HG03521 (cell line): Measurements from ENCODE around the gene SFTPD.
A peak's percentile ranks its signal among the peaks of the same experiment; 100 is the strongest.
"Not testable (repeated sequence)": the region's sequence is repeated elsewhere in the genome, so short reads cannot be mapped to it uniquely, and the experiment has no call there.

Source experiments
- ATAC-seq: cut with Tn5 transposase; IDR thresholded peaks from one replicate; pipeline ENCODE4 v1.9.1; 2021; ENCODE audit warnings: mild to moderate bottlenecking, moderate library complexity; ENCODE audit not compliant: unreplicated experiment

SFTPD gene

DNA sequence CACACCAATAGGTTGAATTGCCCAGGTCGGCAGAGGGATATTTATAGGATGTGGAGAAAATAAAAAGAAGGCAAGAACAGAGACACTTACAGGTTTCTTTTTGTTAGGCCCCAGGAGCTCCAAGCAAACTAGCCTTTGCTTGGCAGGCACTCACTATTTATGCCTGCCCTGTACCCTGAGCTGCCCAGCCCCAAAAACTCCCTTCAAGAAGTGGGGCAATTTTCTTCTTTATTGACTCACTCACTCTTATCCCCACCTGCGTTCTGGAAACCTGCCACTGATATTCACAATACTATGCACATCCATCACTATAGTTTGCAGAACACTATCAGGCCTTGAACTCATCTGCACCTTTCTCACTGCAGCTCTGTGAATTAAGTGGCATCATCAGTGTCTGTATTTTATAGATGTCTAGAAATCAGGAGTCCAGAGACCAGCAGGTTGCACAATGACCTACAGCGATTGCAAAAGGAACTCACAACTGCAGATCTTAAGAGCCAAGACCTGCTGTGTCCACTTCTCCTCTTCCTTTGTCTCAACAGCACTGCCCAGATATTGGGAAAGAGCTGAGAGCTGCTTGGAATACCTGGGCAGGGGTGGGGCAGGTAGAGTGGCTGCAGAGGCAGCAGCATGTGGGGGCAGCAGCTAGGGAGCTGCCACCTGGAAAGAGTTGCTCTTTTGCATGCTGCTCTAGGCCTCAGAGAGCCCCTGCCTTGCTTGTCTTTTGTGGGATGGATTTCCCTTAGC lies at the start of gene SFTPD:
Gene SFTPD (minus strand): TSS at position 130 of the 747 bp plus-strand sequence. CDS start 2,446 bp downstream, outside the sequence.
- no peak for ATAC-seq

DNA sequence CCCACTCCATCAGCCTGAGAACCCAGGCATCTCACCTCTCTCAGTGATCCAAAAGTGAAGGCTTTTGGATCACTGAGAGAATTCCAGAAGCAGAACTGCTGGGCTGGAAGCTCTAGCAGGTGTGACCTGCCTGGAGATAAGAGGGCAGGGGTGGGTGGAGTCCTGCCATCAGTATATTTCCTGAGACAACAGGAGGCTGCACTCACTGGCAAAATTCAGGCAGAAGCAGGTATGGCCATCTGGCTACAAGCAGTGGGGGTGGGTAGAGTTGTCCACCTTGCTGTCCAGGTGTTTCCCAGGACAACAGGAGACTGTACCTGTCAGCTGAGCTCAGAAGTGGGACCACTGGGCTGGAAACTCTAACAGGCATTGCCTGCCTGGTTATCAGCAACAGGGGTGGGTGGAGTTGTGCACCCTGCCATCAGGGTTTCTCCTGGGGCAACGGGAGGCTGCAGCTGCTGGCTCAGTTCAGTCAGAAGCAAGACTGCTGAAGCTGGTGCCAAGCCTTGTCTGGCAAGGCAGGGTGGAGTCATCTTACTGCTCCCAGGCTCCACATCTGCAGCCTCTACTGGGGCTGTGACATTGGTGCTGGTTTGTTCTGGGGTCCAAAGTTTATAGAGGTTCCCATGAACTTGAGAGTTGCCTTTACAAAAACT lies 47.2 kb upstream of the SFTPD start:
- ATAC-seq: no peak

DNA sequence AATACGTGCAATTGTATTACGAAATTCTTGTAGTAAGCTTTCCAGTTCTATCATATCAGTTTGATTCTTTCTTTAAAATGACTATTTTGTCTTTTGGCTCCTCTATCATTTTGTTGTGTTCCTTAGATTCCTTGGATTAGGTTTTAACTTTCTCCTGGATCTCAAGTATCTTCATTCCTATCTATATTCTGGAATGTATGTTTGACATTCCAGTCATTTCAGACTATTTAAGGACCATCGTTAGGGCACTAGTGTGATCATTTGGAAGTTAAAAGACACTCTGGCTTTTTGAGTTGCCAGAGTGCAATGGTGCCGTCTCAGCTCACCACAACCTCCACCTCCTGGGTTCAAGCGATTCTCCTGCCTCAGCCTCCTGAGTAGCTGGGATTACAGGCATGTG lies 45.7 kb upstream of the SFTPD start:
- no peak for ATAC-seq

DNA sequence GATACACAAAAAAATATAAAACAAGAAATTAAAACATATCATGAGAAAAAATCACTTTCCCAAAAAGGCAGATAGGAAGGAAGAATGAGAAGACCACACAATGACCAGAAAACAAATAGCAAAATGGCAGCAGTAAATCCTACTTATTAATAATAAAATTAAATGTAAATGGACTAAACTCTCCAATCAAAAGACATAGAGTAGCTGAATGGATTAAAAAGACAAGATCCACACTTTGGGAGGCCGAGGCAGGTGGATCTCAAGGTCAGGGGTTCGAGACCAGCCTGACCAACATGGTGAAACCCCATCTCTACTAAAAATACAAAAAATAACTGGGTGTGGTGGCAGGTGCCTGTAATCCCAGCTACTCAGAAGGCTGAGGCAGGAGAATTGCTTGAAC lies 39.3 kb upstream of the SFTPD start:
- not testable (repeated sequence) for ATAC-seq

DNA sequence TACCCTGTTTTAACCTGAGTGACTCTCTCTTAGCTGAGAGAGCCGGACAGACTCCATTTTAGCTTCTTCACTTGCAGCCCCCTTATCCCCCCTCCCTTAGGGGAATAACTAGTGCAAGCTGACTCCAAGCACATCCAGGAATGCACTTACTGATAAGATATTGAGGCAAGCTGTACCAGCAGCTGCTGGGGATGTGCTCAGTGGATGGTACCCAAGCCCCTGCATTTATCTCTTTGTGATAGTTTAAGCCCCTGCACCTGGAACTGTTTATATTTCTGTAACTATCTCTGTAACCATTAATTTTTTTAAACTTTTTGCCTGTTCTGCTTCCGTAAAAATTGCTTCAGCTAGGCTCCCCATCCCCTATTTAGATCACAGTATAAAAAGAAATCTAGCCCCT lies 37.8 kb upstream of the SFTPD start:
- not testable (repeated sequence) for ATAC-seq

DNA sequence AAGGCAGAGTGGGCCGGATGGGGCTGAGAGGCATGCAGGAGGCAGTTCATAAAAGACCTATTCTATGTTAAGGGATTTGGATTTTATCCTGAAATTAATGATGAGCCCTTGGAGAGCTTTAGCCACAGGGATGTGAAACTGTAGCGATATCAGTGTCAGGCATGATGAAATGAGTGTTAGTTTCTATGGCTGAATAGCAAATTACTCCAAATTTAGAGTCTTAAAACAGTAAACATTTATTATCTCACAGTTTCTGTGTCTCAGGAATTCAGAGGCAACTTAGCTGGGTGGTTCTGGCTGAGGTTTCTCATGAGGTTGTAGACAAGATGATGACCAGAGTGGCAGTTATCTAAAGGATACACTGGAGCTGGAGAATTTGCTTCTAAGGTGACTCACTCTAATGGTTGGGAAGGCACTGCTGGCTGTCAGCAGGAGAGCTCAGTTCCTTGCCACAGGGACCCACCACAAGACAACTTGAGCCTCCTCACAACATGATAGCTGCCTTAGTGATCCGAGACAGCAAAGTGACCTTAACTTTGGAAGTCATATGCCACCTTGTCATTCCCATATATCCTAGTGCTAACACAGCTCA lies 36.7 kb upstream of the SFTPD start:
- no peak for ATAC-seq

DNA sequence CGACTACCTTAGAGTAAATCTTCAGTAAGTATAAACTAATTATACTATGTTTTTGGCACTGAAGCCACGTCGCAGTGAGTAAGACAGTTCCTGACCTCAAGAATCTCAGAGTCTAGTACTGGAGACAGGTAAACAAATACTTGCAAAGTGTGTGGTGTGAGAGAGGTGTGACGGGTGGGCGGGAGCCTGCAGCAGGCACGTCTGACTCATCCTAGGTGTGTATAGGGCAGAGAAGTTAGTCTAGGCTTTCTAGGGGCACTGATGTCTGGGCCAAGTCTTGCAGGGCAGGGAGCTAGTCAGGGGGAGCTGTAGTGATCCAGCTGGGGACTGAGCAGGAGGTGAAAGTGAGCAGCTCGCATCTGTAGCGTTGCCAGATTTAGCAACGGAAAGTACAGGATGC lies 35.9 kb upstream of the SFTPD start:
- ATAC-seq: peak; percentile 76

DNA sequence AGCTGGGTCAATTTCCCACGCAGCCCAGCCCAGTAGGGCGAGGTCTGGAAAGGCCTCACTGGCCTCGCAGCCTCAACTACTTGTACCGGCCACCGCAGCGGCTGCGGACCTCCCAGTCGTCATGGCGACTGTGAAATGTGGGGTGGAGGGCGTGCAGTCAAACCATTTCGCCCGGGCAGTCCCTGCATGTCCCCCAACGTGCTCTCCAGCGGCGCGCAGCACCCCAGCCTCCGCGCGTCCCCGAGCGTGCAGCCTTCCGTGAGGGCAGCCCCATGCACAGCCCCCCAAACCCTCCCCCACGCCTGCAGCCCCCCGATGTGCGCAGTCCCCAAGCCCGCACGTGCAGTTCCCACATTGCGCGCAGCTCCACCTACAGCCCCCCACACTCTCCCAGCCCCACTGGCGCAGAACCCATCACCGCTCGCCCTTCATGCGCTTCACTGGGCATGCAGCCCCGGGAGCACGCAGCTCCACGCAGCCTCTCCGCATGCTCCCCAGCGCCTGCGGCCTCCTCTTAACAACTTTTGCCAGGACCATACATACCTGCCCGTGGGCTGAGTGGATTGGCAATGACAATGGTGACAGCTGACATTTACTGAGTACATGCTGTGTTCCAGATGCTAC lies 34.5 kb upstream of the SFTPD start:
- no peak for ATAC-seq

DNA sequence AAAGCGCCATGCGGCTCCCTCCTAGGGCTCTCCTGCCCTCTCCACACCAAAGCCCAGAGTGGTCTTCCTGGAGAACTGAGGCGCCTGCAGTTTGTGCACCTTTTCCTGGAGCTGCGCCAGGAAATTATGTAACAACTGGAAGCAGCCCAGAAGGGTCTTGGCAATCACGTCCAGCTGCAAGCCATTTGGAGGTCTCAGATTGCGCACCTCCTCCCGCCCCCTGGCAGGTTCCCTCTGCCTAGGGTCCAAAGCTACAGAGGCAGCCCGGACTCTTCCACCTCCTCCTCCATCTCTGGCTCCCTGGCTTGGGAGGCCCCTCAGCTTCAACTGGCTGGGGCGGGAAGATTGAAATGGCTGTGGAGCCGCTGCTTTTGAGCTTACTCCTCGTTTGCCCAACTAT lies 34.0 kb upstream of the SFTPD start:
- no peak for ATAC-seq

DNA sequence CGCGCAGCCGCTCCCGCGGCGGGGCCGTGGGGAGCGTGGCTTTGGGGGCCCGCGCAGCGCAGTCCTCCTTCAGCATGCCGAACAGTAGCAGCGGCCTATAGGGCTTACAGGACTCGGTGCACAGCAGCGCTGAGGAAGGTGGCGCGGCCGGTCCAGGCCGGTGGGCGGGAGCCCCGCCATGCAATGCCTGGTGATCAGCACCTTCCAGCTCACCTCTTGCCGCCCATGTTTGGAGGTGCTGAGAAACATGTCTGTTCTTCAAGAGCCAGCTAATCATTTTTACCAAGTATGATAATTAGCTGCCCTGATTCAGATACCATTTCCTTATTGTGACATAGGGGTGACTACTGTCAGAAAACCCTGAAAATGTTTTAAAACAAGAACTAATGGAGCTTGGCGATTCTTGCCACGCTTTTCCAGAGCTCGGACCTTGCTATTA lies 33.5 kb upstream of the SFTPD start:
- no peak for ATAC-seq

DNA sequence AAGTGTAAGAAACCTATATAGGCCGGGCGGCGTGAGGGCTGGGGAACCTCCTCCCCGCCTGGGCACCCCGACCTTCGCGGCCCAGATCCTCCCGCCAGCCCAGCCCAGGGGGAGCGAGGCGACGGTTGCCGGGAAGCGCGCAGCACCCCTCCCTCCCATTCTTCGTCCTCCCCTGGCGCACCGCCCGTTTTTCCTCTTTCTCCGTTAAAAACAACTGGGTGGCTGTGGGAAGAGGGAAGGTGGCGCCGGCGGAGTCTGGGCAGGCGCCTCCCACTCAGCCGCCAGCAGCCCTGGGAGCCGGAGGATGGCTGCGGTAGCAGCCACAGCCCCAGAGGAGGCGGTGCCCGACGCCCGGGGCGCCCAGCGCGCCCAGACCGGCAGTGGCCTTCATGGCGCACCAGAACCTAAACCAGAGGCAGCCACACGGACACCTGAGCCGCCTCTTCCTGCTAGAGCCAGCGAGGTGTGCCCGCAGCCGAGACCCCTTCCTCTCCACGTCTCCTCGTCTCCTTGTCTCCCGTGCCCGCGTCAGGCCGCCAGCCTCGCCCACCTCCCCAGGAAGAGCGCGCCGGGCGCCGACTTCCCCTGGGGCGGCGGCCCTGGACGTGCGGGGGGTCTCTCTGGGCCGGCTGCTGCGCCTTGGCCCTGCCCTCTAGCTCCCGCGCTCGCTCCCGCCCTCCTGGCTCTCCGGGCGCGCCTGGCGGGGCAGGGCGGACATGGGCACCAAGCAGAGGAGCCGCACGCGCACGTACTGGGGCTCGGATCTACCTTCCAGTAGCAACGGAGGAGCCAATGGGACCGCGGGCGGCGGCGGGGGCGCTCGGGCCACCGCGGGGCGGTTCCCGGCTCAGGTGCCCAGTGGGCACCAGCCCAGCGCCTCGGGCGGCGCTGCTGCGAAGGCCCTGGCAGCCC lies 32.8 kb upstream of the SFTPD start:
- no peak for ATAC-seq

DNA sequence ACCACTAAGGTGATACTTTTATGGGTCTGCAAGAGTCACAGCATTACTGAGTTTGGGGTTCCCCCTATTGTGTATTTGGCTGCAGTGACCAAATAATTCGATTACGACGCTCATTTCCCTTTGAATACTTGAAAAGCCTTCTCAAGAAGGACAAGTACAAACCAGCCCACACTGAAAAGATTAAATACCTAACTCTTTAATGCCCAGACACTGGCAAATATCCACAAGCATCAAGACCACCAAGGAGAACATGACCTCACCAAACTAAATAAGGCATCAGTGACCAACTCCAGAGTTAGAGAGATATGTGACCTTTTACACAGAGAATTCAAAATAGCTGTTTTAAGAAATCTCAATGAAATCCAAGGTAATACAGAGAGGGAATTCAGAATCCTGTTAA lies 31.8 kb upstream of the SFTPD start:
- no peak for ATAC-seq

DNA sequence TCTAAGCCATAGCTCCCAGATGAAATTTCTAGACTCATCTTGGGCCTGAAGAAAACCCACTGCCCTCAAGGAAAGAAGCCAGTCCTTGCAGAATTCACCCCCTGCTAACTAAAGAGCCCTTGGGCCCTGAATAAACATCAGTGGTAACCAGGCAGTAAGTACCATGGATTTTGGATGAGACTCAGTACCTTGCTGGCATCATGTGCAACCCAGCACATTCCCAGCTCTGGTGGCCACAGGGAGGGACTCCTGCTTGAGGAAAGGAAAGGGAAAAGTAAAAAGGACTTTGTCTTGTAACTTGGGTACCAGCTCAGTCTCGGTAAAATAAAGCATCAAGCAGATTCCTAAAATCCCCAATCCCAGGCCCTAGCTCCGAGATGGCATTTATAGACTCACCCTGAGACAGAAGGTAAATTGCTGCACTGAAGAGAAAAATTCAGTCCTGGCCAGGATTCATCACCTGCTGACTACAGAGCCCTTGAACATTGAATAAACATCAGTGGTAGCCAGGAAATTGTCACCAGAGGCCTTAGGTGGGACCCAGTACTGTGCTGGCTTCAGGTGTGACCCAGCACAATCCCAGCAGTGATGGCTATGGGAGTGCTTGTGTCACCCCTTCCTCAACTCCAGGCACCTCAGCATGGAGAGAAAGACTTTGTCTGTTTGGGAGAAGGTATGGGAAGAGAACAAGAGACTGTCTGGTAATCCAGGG lies 31.2 kb upstream of the SFTPD start:
- ATAC-seq: no peak

DNA sequence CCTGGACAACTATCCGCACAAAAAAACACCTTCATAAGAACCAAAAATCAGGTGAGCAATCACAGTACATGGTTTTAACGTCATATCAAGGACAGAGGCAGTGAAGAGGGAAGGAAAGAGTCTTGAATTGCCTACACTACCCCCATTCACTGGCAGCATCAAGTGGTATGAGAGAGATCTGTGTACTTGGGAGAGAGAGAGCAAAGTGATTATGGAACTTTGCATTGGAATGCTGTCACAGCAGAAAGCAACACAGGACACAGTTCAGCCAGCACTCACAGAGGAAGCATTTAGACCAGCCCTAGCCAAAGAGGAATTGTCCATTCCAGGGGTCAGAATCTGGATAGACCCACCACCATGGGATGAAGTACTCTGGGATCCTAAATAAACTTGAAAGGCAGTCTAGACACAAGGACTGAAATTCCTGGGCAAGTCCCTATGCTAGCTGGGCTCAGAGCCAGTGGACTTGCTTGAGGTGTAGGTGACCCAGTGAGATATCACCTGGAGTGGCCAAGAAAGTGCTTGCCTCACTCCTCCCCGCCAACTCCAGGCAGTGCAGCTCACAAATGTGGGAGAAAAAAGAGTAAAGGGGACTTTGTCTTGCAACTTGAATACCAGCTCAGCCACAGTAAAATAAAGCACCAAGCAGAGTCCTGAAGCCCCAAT lies 30.5 kb upstream of the SFTPD start:
- no peak for ATAC-seq

DNA sequence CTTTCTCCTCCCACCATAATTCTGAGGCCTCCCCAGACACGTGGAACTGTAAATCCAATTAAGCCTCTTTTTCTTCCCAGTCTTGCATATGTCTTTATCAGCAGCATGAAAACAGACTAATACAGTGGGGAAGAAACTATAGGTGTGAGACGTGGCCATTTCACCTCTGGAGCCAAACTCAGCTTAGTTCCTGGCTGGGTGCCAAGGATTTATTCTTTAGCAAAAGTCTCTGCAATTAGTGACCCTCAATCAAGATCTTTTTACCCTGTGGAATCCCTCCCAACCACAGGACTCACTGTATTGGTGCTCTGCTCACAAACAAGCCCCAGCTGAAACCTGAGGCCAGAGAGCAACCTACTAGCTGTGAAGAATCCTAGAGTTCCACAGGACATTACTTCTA lies 28.1 kb upstream of the SFTPD start:
- ATAC-seq: no peak

DNA sequence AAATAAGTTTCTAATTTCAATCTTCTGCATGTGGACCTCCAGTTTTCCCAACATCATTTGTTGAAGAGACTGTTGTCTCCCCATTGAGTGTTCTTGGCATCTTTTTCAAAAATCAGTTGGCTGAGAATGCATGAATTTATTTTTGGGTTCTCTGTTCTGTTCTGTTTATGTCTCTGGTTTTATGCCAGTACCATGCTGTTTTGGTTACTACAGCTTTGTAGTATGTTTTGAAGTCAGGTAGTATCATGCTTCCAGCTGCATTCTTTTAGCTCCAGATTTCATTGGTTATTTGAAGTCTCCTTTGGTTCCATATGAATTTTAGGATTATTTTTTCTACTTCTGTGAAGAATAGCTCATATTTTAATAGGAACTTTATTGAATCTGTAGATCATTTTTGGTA lies 21.2 kb upstream of the SFTPD start:
- ATAC-seq: no peak

DNA sequence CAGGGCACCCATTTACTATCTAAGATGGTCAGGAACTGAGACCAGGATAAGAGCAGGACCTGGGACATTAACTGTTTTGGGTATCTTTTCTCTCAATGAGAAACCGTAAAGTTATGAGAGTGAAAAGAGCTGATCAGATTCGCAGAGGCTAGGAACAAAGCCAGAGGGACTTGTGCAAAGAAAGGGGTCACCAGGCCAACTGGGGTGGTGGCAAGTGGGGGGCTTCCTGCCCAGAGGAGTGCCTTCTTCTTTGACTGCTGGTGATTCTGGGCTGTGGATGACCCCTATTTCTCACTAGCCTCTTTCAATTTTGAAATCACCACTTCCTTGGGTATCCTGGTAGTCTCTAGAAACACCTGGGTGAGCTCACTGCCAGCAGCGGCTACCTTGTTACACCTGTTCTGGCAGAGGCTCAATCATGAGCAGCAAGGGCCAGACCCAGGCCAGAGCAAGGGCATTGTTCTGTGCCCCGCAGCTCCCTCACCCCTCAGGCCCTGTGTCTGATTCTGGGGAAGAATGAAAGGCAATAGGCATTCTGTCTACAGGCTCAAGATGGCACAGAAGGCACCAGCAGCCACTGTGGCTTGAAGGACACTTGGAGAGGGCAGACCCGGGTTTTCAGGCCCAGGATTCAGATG lies 999 bp downstream of the SFTPD start:
- ATAC-seq: no peak

DNA sequence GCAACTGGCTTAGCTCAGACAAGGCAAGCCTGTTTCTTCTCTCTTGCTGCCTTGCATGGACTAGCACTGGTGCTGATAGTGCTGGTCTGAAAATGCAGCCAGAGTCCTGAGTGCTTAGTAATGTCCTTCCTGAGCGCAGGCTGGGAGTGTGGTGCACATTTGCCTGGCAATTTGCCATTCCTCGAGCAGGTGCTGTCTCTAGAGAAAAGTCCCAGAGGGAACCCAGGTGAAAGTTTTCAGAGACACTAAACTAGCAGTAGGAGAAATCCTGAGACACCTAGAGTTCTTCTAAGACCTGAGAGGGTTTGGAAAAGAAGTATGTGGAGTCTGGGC lies 1.9 kb downstream of the SFTPD start:
- ATAC-seq: no peak
